Caki2 (cell line): ENCODE measurements around the gene PAFAH2. TPM values are rescaled to one million over a fixed set of nuclear protein-coding genes. Genes with fewer than 3 reads are reported as not detected.

Experiments used
- DNase-seq: peaks from one replicate; pipeline ENCODE4 v3.0.0-alpha.2; 2015; ENCODE audit warnings: low read depth
- in situ Hi-C: cut with HindIII; loops from 2 replicates; pipeline ENCODE4 v1.10.0; 2016; ENCODE audit warnings: low sequenced_read_pairs, low pct_unique_long_range_greater_than_20kb, mixed read lengths
- total RNA-seq: library from RNA; depleted of rRNA; stranded (reverse); fragments of >200 nt; shearing (Covaris generic); gene quantifications from 2 replicates; pipeline ENCODE4 v1.2.3, GENCODE V29; 2014; ENCODE audit warnings: low replicate concordance

The PAFAH2 gene
- total RNA-seq, 1 experiment from 2014 or later: 16.6 TPM

DNA sequence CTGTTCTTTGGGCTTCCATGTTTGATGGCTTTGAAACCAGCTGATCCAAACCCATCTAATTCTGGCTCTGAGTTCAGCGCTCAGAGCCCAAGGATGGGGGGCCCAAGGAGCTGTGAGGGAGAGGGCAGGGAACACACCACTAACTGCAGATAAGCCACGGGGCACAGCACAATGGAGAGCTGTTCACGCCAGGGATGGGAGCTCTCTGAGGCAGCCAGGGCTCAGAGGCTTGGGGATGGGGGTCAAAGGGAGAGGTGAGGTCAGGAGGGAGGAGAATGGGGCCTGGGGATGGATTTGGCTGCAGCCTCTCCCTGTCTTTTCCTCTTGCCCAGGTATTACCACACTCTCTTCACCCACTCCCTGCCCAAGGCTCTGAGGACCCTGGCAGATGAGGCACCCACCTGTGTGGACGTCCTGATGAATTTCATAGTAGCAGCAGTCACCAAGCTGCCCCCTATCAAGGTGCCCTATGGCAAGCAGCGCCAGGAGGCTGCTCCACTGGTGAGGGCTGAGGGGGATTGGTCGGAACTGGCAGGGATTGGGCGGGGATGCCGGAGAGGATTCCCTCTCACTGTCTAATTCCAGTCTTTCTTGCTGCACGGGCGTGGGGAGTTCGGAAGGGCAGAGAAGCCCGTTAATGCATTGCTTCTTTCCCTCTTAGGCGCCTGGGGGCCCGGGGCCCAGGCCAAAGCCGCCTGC is 36.8 kb upstream of the PAFAH2 start:
- DNase-seq: no peak
- in situ Hi-C loops: no loop called here

DNA sequence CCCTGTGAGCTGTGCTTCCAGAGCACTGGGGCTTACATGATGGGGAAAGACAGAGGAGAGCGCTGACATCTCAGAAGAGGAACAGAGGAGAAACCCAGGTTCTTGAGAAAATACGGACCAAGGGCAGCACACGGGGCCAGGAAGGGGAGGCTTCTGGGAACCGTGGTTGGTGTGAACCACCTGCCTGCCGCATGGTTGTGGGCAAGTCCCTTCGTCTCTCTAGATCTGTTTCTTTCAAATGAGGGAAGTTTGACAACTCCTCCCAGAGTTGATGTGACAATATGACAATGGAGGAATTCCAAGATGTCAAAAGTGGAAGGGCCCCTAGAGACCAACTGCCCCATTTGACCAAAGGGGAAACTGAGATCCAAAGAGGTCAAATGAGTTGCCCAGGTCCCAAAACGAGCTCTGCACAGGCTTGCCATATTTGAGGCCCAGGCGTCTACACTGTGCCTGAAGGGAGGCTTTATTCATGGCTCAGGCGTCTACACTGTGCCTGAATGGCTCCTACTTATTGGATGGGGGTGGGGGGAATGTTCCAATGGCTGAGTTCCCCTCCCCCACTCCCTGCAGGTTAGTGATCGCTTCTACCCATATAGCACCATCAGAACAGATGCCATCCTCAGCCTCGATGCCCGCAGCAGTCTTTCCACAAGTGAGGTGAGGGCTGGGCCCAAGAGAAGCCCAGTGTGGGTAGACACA is 34.9 kb upstream of the PAFAH2 start:
- no peak for DNase-seq
- in situ Hi-C loops: no loop called here

DNA sequence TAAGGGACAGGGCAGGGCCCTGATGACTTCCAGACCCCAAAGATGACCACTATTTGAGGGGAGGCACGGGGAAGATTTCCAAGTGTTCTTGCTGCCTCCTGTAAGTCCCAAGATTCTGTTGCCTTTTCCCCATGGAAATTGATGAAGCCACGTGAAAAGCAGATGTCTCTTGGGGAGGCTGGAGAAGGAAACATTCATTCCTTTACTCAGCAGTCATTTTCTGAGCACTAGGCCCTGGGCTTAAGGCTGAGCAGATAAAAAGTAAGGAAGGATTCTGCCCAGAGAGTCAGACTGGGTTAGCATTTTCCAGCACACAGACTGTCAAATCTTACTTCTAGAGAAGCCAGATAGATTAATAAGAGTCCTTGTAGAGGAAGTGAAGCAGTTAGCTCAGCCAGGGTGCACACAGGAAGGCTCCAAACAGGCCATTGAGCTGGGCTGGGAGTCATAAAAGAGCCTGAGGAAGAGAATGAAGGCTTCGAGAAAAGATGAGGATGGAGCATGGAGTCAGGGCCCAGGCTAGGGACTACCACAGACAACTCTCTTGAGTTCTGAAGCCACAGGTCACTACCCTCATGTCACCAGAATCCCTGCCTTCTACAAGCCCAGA is 33.9 kb upstream of the PAFAH2 start:
- in situ Hi-C loops: no loop called here
- DNase-seq: no peak

DNA sequence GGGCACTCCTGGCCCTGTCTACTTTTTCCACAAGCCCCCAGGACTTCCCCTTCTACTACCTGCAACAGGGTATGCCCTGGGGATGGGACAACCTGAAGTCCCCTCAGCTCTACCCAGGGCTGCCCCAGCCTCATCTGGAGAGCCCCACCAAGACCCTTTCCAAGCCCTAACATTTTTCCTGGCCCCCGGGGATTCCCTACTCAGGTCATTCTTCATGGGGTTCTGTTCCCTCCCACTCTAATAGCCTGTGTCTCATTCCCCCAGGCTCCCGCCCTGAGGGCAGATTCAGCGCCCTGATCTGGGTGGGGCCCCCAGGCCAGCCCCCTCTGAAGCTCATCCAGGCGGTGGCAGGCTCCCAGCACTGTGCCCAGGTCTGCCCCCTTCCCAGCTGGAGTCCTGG is 33.3 kb upstream of the PAFAH2 start:
- DNase-seq: no peak
- in situ Hi-C loops: no loop called here

DNA sequence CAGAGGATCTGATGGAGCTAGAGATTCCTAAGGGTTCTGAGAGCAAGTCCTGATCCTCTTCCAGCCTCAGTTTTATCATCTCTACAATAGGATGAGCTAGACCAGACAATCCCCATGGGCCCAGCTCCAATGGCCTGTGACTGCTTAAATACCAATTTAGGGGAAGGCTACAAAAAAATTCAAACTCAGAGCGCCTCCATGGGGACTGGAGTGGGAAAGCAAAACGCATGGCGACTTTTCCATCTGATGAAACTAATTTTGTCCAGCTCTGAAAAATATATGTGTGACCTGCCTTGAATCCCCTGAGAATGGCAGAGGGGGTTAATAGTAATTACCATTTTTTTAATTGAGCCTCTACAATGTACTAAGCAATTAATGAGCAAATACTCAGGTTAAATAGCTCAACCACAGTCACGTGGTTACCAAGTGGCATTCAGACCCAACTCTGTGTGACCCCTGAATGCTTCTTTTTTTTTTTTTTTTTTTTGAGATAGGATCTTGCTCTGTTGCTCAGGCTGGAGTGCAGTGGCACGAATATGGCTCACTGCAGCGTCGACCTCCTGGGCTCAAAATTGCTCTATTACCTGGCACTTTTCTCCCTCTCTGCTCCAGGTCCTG is 32.1 kb upstream of the PAFAH2 start:
- no peak for DNase-seq
- in situ Hi-C loops: no loop called here

DNA sequence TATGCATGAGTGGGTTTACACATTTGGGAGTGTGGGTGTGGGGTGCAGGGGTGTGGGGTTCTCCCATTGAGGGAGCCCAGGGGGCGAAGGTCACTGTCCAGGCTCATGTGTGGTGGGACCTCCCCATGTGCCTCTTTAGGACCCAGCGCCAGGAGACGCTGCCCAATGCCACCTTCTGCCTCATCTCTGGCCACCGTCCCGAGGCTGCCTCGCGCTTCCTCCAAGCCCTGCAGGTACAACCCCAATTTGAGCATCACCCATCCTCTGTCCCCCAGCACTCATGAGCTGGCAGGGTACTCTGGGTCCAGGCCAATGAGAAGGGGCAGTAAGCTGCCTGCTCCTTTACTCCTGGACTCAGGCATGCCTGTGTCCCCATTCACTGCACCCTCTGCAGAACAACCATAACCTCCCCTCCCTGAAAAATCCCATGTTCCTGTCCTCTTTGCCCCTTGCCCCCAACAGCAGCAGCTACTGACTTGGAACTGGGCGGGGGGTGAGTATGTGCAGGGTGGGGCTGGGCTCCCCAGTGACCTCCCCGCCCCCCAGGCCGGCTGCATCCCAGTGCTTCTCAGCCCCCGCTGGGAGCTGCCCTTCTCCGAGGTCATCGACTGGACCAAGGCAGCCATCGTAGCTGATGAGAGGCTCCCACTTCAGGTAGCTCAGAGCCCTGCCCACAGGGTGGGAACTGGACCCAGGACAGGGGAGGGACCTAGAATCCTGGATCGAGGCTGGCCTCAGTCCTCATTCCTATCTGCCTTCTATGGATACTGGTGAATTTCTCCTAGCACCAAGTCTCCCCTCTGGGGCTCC is 31.4 kb upstream of the PAFAH2 start:
- no peak for DNase-seq
- in situ Hi-C loops: no loop called here

DNA sequence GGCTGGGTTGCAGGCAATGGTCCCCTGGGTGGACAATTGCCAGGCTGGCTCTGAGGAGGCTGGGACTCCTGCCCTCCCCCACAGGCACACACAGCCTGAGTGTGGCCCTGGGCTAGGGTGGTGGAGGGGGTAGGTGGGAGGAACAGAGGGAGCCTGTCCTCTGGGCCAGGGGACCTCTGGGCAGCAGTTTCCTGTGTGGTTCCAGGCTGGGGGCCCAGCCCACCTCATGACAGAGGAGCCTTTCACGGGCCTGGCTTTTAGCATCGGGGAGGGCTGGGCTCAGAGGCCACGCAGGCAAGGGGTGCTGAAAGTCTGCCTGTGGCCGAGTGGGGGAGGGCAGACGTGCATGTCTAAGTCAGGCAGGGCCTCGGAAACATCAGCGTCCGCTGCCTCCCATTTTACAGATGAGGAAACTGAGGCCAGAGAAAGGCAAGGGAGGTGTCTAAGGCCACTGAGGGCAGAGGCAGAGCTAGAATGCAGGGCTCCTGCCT is 30.7 kb upstream of the PAFAH2 start:
- in situ Hi-C loops: no loop called here
- DNase-seq: no peak

DNA sequence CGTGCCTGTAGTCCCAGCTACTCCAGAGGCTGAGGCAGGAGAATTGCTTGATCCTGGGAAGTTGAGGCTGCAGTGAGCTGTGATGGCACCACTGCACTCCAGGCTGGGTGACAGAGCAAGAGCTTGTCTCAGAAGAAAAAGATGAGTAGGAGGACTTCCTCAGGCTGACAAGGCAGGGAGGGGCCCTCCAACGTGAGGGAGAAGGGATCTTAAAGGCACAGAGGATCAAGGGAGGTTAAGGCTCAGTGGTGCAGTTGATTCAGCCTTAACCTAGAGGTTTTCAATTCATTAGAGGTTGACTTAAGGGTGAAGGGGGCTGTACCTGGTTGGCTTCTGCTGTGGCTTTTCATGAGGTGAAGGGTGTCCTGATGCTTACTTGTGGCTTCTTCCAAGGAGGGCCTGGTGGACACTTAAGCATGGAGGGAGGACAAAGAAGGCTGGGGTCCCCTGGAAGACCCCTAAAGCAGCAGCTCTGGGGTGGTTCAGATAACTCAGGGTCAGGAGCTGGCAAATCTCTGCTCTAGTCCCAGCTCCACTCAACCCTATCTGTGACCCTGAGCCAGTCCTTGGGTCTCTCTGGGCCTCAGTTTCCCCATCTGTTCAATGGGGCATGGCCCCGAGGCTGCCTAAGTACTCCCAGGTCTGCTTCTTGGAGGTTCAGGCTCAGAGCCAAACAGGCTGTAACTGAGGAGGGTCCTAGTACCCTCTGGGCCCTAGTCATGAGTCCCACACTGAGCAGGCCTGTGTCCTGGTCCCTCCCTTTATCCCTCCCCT is 30.0 kb upstream of the PAFAH2 start:
- in situ Hi-C loops: no loop called here
- no peak for DNase-seq

DNA sequence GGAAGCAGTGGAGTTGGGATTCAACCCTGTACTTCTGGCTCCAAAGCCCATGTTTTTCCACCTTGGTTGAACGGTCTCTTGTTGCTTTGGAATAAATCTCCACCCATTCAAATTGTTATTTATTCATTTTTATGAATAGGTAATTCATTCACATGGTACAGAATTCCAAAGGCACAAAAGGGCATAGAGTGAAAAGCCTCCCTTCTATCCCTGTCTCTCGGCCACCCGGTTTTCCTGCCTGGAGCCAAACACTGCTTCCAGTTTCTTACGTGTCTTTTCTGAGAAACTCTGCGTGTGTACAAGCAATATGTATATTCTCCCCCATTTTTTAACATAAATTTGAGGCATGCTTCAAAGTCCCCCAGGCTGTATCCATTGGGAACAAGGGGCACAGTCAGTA is 27.7 kb upstream of the PAFAH2 start:
- in situ Hi-C loops: no loop called here
- no peak for DNase-seq

DNA sequence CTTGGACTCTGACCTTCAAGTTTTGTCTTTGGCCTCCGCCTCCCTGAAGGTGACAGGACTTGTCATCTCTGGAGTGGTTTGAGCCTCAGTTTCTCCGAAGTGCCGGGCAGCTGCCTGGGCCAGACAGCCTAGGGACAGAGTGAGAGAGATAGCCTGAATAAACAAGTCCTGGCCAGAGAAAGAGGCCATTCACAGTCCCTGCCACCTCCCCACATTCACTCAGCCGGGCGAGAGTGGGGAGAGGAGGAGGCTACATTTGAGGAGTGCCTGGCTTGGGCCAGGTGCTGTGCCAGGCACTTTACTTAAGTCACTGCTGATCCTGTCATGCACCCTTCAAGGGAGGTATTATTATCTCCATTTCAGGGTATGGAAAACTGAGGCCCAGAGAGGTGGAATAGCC is 27.2 kb upstream of the PAFAH2 start:
- DNase-seq: no peak
- in situ Hi-C loops: no loop called here

DNA sequence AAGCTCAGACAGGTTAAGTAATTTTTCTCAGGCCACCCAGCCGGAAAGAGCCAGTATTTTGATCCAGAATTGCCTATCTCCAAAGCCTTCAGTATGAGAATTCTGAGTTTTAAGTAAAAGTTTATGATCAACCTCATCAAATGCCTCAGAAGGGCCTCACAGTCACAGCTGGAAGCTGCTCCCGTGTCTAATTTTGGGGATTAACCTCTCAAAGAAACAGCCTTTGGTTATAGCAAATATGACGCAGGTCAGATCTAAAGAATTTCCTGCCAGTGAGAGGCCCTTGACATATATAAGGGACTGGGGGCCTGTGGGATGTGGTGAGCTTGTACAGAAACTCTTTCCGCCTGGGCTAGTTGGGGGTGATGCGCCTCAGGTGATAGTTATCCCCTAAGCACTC is 26.0 kb upstream of the PAFAH2 start:
- no peak for DNase-seq
- in situ Hi-C loops: no loop called here

DNA sequence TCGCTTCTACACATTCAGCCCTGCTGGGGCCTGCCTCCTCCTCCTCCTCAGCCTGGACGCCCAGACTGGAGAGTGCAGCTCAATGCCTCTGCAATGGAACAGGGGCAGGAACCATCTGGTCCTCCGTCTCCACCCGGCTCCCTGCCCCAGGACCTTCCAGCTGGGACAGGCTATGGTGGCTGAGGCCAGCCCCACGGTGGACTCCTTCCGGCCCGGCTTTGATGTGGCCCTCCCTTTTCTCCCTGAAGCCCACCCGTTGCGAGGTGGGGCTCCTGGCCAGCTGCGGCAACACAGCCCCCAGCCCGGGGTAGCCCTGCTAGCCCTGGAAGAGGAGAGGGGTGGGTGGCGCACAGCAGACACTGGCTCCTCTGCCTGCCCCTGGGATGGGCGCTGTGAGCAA is 25.1 kb upstream of the PAFAH2 start:
- no peak for DNase-seq
- in situ Hi-C loops: no loop called here

DNA sequence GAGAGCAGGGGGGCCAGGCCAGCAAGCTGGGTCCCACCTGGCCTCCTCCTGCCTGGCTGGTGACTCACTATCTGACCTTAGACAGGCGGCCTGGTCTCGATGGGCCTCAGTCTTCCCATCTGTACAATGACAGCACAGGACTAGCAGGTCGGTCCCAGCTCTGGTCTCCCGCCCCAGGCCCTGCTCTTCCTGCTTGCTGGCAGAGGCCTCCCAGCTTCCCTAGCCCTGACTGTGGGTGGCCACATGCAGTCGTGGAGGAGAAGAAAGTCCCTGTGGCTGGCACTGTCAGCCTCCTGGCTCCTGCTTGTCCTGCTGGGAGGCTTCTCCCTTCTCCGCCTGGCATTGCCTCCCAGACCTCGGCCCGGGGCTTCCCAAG is 24.5 kb upstream of the PAFAH2 start:
- DNase-seq: no peak
- in situ Hi-C loops: no loop called here

DNA sequence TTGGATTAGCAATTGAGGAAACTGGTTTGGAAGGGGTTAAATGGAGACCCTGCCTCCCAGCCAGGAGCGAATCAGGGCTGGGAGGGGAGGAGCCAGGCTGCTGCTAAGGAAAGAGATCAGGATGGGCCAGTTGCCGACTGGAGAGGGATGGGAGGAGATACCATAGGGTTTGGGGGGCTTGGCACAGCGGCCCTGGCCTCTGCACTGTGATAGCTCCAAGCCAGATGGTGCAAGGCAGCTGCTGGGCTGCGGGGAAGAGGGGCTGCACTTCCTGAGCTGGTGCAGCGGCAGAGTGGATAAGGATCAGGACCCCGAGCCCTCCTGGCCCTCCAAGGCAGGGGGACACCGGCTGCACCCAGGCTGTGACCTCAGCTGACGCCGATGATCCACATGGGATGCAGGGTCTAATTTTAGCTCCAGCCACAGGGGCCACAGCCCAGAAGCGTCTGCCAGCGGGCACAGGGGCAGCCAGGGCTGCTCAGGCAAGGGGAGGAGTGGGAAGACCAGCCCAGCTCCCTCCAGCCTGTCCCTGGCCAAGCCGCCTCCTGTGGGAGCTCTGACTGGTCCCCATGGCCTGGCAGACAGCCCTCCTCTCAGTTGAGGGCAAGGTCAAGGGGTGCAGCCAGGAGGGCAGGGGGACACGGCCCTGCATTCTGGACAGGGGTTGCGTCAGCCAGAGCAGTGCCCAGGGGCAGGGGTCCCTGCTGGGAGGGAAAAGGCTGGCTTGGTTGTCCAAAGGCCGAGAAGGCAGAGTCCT is 24.0 kb upstream of the PAFAH2 start, which contains the start of gene EXTL1:
Gene EXTL1, plus strand, starts transcription at position 129 of the 757 bp plus-strand sequence. CDS start 872 bp downstream, outside the sequence.
- in situ Hi-C loops: no loop called here
- DNase-seq: no peak

DNA sequence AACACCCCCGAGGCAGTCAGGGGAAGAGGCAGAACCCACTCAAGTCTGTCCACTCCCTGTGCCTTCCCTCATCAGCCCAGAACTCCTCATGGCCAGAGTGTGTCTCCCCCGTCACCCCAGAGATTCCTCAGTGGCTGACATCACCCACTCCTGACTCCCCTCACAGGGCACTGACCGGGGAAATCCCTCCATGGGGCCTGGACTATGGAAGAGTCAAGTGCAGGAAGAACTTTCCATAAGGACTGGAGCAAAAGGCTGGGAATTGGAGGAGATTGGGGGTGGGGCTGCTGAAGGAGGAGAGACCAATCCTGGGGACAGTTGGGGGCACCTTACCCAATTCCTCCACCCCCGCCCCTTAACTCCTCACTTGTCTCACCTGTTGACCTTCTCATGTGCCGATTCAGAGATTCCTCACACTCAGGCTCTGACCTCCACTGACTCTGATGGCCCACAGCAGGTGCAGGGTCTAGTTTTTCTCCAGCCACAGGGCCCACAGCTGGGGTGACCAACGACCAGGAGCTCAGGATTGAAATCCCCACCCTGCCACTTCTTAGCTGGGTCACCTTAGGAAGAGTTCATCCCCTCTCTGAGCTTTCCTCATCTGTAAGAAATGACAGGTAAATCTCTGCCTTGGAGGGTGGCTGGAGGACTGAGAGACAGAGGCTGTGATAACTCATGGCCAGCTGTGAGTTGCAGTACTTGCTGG is 23.2 kb upstream of the PAFAH2 start:
- no peak for DNase-seq

DNA sequence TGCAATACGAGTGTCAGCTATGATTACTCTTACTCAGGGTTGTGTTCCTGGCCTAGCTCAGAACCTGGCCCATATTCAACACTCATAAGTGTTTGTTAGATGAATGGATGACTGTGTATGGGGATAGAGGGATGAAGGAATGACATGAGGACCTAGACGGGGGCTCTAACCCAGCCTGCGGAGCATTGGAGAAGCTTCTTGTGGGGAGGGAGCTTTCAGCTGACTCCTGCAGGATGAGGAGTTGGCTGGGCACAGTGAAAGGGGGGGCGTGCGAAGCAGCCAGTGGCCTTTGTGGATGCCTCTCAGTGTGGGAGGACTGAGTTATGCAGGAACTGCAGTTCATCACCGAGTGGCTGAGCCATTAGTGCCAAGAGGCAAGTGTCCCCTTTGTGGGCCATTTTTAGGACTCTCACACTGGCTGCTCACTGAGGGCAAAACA is 22.5 kb upstream of the PAFAH2 start:
- in situ Hi-C loops: no loop called here
- DNase-seq: no peak

More for the DNA sequence above, 23.2 kb upstream of the PAFAH2 start:
- in situ Hi-C loops: no loop called here
